CD4-positive, alpha-beta T cell treated with Interleukin-12 subunit alpha and Interleukin-12 subunit beta, for 1 hour (primary cell): ENCODE measurements around the gene TPSAB1.
"Not testable (repeated sequence)": the region's sequence is repeated elsewhere in the genome, so short reads cannot be mapped to it uniquely, and the experiment has no call there.

Experiments
- DNase-seq: peaks from one replicate; pipeline ENCODE4 v3.0.0-alpha.2; 2020

The TPSAB1 gene

GRCh38 chr16:1271724-1272413 is 31.4 kb downstream of the TPSAB1 start:
- not testable (repeated sequence) for DNase-seq

GRCh38 chr16:1272453-1273198 is 32.1 kb downstream of the TPSAB1 start:
- DNase-seq = no peak

GRCh38 chr16:1273816-1274215 is 33.3 kb downstream of the TPSAB1 start:
- no peak for DNase-seq

GRCh38 chr16:1274767-1275166 is 34.3 kb downstream of the TPSAB1 start:
- DNase-seq = no peak

- DNase-seq = no peak
These were observed 35.5 kb downstream of the TPSAB1 start for GRCh38 chr16:1275791-1276579.

GRCh38 chr16:1276580-1276878 is 36.0 kb downstream of the TPSAB1 start:
- DNase-seq = no peak

GRCh38 chr16:1277151-1277598 is 36.7 kb downstream of the TPSAB1 start:
- DNase-seq = no peak

GRCh38 chr16:1277617-1278282 is 37.2 kb downstream of the TPSAB1 start:
- DNase-seq = no peak

GRCh38 chr16:1278477-1278876 is 38.0 kb downstream of the TPSAB1 start:
- no peak for DNase-seq

- DNase-seq = no peak
These were observed 38.8 kb downstream of the TPSAB1 start for GRCh38 chr16:1279081-1279944.

GRCh38 chr16:1279945-1280589 is 39.6 kb downstream of the TPSAB1 start:
- no peak for DNase-seq

- DNase-seq = no peak
These were observed 40.3 kb downstream of the TPSAB1 start for GRCh38 chr16:1280783-1281182.

- no peak for DNase-seq
These were observed 41.0 kb downstream of the TPSAB1 start for GRCh38 chr16:1281517-1281916.

- no peak for DNase-seq
These were observed 41.9 kb downstream of the TPSAB1 start for GRCh38 chr16:1282324-1282973.

GRCh38 chr16:1283296-1283695 is 42.8 kb downstream of the TPSAB1 start:
- no peak for DNase-seq

GRCh38 chr16:1283996-1284616 is 43.6 kb downstream of the TPSAB1 start:
- DNase-seq = no peak

- DNase-seq = no peak
These were observed 45.4 kb downstream of the TPSAB1 start for GRCh38 chr16:1285669-1286512.

GRCh38 chr16:1286513-1287094 is 46.1 kb downstream of the TPSAB1 start:
- no peak for DNase-seq

- DNase-seq = no peak
These were observed 47.6 kb downstream of the TPSAB1 start for GRCh38 chr16:1287982-1288670.
